IPS-NIHi7 (cell line): ENCODE data around the gene SLC26A1.

Experiments
- DNase-seq: peaks from one replicate; pipeline ENCODE4 v3.0.0; 2012; ENCODE audit warnings: mixed read lengths; ENCODE audit errors: extremely low spot score

Gene SLC26A1

GRCh38 chr4:1014291-1015167, 21.3 kb upstream of the SLC26A1 start:
- no peak for DNase-seq

- no peak for DNase-seq
Measured at GRCh38 chr4:1013225-1014073, 20.2 kb upstream of the SLC26A1 start.

GRCh38 chr4:1012034-1012739, 19.0 kb upstream of the SLC26A1 start:
- DNase-seq: peak; percentile 56

GRCh38 chr4:1011666-1012033, 18.4 kb upstream of the SLC26A1 start:
- DNase-seq: no peak

GRCh38 chr4:1011022-1011665, 17.9 kb upstream of the SLC26A1 start, which contains the start of gene FGFRL1:
Gene FGFRL1 (plus strand): TSS chr4:1011626. CDS start chr4:1012486, 860 bp downstream.
- DNase-seq: peak; percentile 88

- no peak for DNase-seq
Measured at GRCh38 chr4:1010395-1011021, 17.3 kb upstream of the SLC26A1 start.

- peak; percentile 80 for DNase-seq
Measured at GRCh38 chr4:1009542-1010394, 16.6 kb upstream of the SLC26A1 start.

GRCh38 chr4:1008840-1009541, 15.8 kb upstream of the SLC26A1 start:
- DNase-seq: no peak

GRCh38 chr4:1006856-1007255, 13.7 kb upstream of the SLC26A1 start:
- no peak for DNase-seq

GRCh38 chr4:1004557-1005485, 11.6 kb upstream of the SLC26A1 start:
- no peak for DNase-seq

- no peak for DNase-seq
Measured at GRCh38 chr4:1004071-1004418, 10.8 kb upstream of the SLC26A1 start.

GRCh38 chr4:1003271-1004070, 10.3 kb upstream of the SLC26A1 start:
- no peak for DNase-seq

GRCh38 chr4:1002631-1003251, 9.5 kb upstream of the SLC26A1 start:
- DNase-seq: no peak

- peak; percentile 43 for DNase-seq
Measured at GRCh38 chr4:1002131-1002630, 9.0 kb upstream of the SLC26A1 start.

GRCh38 chr4:1001561-1002130, 8.4 kb upstream of the SLC26A1 start:
- no peak for DNase-seq

GRCh38 chr4:1000686-1001260, 7.6 kb upstream of the SLC26A1 start:
- no peak for DNase-seq
